HG03280 (cell line): Measurements from ENCODE around the gene PPP1R9B.

Source experiments
- ATAC-seq: cut with Tn5 transposase; IDR thresholded peaks from one replicate; pipeline ENCODE4 v1.9.1; 2021; ENCODE audit warnings: mild to moderate bottlenecking, moderate library complexity; ENCODE audit not compliant: unreplicated experiment

PPP1R9B gene

GRCh38 chr17:50150354-50151040 is at the start of gene PPP1R9B:
PPP1R9B (minus strand) TSS chr17:50150677; CDS start chr17:50150513, 164 bp downstream.
- no peak for ATAC-seq

GRCh38 chr17:50199803-50200456 is 49.5 kb upstream of the PPP1R9B start:
- no peak for ATAC-seq

GRCh38 chr17:50199211-50199802 is 48.8 kb upstream of the PPP1R9B start:
- no peak for ATAC-seq

GRCh38 chr17:50198026-50198669 is 47.7 kb upstream of the PPP1R9B start:
- no peak for ATAC-seq

GRCh38 chr17:50196826-50197225 is 46.3 kb upstream of the PPP1R9B start:
- ATAC-seq, result no peak

GRCh38 chr17:50196036-50196435 is 45.6 kb upstream of the PPP1R9B start:
- ATAC-seq, result no peak

- ATAC-seq, result no peak
These were observed 44.7 kb upstream of the PPP1R9B start for GRCh38 chr17:50194934-50195865.

GRCh38 chr17:50194140-50194933 is 43.9 kb upstream of the PPP1R9B start:
- no peak for ATAC-seq

- ATAC-seq, result no peak
These were observed 42.3 kb upstream of the PPP1R9B start for GRCh38 chr17:50192618-50193291.

GRCh38 chr17:50192144-50192617 is 41.7 kb upstream of the PPP1R9B start:
- ATAC-seq, result no peak

GRCh38 chr17:50191359-50192143 is 41.1 kb upstream of the PPP1R9B start:
- ATAC-seq, result no peak

- no peak for ATAC-seq
These were observed 40.3 kb upstream of the PPP1R9B start for GRCh38 chr17:50190603-50191358.

GRCh38 chr17:50190293-50190602 is 39.8 kb upstream of the PPP1R9B start:
- no peak for ATAC-seq

GRCh38 chr17:50189550-50190292 is 39.2 kb upstream of the PPP1R9B start:
- ATAC-seq, result no peak

GRCh38 chr17:50188921-50189549 is 38.6 kb upstream of the PPP1R9B start:
- no peak for ATAC-seq

- no peak for ATAC-seq
These were observed 38.0 kb upstream of the PPP1R9B start for GRCh38 chr17:50188531-50188920.
